GM12872 (cell line): Measurements from ENCODE around the gene CRY1.

Source experiments
- CTCF ChIP-seq: IDR thresholded peaks from 3 replicates; pipeline ENCODE4 v1.5.1; 2011; ENCODE audit warnings: low read depth, mild to moderate bottlenecking, low read length, moderate library complexity; ENCODE audit not compliant: insufficient read depth

Gene CRY1

GRCh38 chr12:107106241-107107025 lies 13.1 kb upstream of the CRY1 start:
- no peak for TF ChIP-seq CTCF

DNA sequence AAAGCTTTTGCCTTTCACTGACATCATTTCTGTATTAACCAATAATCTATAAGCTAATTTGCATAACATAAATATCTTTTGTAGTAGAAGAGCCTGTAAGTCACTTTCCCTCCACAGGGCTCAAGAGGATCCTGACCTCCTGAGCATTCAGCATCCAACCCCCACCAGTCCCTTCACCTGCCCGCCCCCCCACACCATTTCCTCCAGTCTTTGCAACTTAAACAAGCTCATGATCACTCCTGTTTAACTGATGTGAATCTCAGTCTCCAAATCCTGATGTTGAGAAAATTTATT lies 12.0 kb upstream of the CRY1 start:
- TF ChIP-seq CTCF = no peak

DNA sequence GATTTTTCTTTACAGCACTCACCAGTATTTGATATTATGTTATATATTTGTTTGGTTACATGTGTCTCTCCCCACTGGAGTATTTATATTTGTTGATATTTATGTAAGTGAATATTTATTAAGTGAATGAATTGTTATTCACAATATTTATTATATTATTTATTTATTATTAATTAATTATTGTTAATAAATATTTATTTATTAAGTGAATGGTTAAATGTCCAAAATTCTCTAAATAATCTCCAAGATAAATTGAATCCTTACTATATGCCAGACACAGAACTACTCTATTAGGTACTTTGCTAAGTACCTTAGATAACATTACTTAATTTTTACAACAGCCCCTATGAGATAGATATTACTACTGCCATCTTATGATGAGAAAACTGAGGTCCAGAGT lies 10.2 kb upstream of the CRY1 start:
- TF ChIP-seq CTCF = no peak

GRCh38 chr12:107103097-107103496 lies 9.7 kb upstream of the CRY1 start:
- no peak for TF ChIP-seq CTCF

DNA sequence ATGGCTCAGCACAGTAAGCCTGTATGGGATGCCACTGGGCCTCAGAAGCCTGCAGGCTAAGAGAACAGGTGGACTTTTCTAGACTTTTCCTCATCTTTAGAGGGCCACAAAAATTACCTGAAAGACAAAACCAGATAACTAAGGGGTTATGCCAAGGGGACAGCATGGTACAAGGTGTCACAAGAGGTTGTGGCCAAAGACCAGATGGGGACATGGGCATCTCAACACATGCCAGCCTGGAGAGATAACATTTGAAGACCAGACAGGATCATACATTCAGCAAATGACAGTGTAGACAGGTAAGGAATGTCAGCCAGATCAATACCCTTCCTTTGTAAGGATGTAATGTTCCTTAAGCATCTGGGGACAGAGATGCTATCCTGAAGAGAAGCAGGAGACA lies 8.9 kb upstream of the CRY1 start:
- TF ChIP-seq CTCF = no peak

- no peak for TF ChIP-seq CTCF
Measured at GRCh38 chr12:107101651-107102050, 8.3 kb upstream of the CRY1 start.

- TF ChIP-seq CTCF = no peak
Measured at GRCh38 chr12:107099917-107100316, 6.6 kb upstream of the CRY1 start.
